ENCODE measurements around the gene ZNF146. TPM values are rescaled to one million over a fixed set of nuclear protein-coding genes. Genes with fewer than 3 reads are reported as not detected.
"Not testable (repeated sequence)": the region's sequence is repeated elsewhere in the genome, so short reads cannot be mapped to it uniquely, and the experiment has no call there.

Gene ZNF146
- total RNA-seq, 4 donors from 2014 or later, result 40.3 to 72.9 (median 59.6) TPM

GRCh38 chr19:36182612-36183244, 32.2 kb upstream of the ZNF146 start:
- Histone ChIP-seq H3K27me3 (no peaks in the 10 kb centered on the region), H3K4me3 (no peak overlapping the region), H3K9me3 (no peaks in the 10 kb centered on the region), H3K4me1 (peaks cover 0 to 9% (median 0%) of the 10 kb centered on the region in 3 donors), H3K27ac (no peak overlapping the region), H3K36me3 (peaks cover 0 to 15% (median 5%) of the 10 kb centered on the region in 3 donors)
- DNase-seq, result no peak
- no peak for TF ChIP-seq POLR2A (IDR thresholded peaks at IDR 0.05)
- no peak for TF ChIP-seq CTCF (IDR thresholded peaks at IDR 0.05)
- 71 to 81% methylated on average over 17 of the region's 17 CpGs for WGBS, 2 donors
- intact Hi-C loops (cut with DNase I), result no loop called here

DNA sequence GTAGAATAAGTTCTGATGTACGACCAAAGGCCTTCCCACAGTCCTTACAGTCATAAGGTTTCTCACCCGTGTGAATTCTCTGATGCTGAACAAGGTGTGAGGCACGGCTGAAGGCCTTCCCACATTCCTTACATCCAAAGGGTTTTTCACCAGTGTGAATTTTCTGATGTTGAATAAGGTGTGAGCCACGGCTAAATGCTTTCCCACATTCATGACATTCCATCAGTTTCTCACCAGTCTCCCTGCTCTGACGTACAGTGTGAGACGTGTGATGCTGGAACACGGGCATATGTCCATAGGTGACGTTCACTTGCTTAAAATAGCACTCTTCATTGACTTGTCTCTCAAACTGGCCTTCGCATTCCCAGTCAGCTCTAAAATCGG, 31.7 kb upstream of the ZNF146 start:
- Histone ChIP-seq H3K4me3 (no peak overlapping the region), H3K36me3 (peaks cover 0 to 15% (median 5%) of the 10 kb centered on the region in 3 donors), H3K27me3 (no peaks in the 10 kb centered on the region), H3K9me3 (no peaks in the 10 kb centered on the region), H3K27ac (no peak overlapping the region), H3K4me1 (peaks cover 0 to 9% (median 0%) of the 10 kb centered on the region in 3 donors)
- TF ChIP-seq POLR2A (IDR thresholded peaks at IDR 0.05), result no peak
- no peak for TF ChIP-seq CTCF (IDR thresholded peaks at IDR 0.05)
- intact Hi-C loops (cut with DNase I), result no loop called here
- no peak for DNase-seq
- 83 to 86% methylated on average over 10 of the region's 10 CpGs for WGBS, 2 donors

- DNase-seq; H3K4me1 ChIP-seq; H3K9me3 ChIP-seq; H3K27ac ChIP-seq; H3K27me3 ChIP-seq; intact Hi-C loops (cut with DNase I); H3K4me3 ChIP-seq: not testable (repeated sequence)
- peaks cover 0 to 17% (median 5%) of the 10 kb centered on the region in 3 donors for H3K36me3 ChIP-seq
- 53 to 91% methylated on average over 5 of the region's 5 CpGs for WGBS, 2 donors
Observed at GRCh38 chr19:36186722-36187121, 28.2 kb upstream of the ZNF146 start.

DNA sequence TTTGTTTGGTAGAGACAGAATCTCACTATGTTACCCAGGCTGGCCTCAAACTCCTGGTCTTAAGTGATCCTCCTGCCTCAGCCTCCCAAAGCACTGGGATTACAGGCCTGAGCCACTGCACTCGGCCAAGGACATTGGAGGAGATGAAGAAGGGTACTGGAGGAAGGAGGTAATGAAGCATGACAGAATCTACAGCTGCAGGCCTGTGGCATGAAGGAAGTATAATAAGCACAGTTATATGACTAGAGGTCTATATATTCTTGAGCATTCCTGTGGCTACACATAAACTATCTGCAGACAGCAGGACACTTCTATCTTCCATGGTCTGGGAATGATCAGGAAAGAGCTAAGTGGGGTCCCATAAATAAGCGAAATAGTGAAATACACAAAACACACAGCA, 18.7 kb upstream of the ZNF146 start:
- intact Hi-C loops (cut with DNase I), result no loop called here
- Histone ChIP-seq H3K4me1 (no peaks in the 10 kb centered on the region), H3K27me3 (no peaks in the 10 kb centered on the region), H3K4me3 (no peak overlapping the region), H3K36me3 (peaks cover 0 to 63% (median 7%) of the 10 kb centered on the region in 3 donors), H3K27ac (no peak overlapping the region), H3K9me3 (no peaks in the 10 kb centered on the region)
- WGBS, 2 donors, result 90 to 100% methylated on average over 1 to 2 of the region's 2 CpGs
- no peak for DNase-seq
- TF ChIP-seq CTCF (IDR thresholded peaks at IDR 0.05) (no peak), POLR2A (IDR thresholded peaks at IDR 0.05) (no peak)

- TF ChIP-seq CTCF (IDR thresholded peaks at IDR 0.05) (no peak), POLR2A (IDR thresholded peaks at IDR 0.05) (no peak)
- whole genome bisulfite sequencing, 2 donors, result 75 to 82% methylated on average over 2 of the region's 2 CpGs
- intact Hi-C loops (cut with DNase I), result no loop called here
Observed at GRCh38 chr19:36198119-36198518, 16.8 kb upstream of the ZNF146 start.

More at GRCh38 chr19:36198119-36198518, 16.8 kb upstream of the ZNF146 start:
- H3K9me3 ChIP-seq, result no peaks in the 10 kb centered on the region
- no peaks in the 10 kb centered on the region for H3K27me3 ChIP-seq
- H3K27ac ChIP-seq, result no peak overlapping the region
- no peak overlapping the region for H3K4me3 ChIP-seq
- H3K36me3 ChIP-seq, result peaks cover 0 to 69% (median 7%) of the 10 kb centered on the region in 3 donors
- no peaks in the 10 kb centered on the region for H3K4me1 ChIP-seq
- DNase-seq, result no peak

Measured in esophagus squamous epithelium (tissue), 5 donors.